Measurements from ENCODE around the gene ZBED6.

DNA sequence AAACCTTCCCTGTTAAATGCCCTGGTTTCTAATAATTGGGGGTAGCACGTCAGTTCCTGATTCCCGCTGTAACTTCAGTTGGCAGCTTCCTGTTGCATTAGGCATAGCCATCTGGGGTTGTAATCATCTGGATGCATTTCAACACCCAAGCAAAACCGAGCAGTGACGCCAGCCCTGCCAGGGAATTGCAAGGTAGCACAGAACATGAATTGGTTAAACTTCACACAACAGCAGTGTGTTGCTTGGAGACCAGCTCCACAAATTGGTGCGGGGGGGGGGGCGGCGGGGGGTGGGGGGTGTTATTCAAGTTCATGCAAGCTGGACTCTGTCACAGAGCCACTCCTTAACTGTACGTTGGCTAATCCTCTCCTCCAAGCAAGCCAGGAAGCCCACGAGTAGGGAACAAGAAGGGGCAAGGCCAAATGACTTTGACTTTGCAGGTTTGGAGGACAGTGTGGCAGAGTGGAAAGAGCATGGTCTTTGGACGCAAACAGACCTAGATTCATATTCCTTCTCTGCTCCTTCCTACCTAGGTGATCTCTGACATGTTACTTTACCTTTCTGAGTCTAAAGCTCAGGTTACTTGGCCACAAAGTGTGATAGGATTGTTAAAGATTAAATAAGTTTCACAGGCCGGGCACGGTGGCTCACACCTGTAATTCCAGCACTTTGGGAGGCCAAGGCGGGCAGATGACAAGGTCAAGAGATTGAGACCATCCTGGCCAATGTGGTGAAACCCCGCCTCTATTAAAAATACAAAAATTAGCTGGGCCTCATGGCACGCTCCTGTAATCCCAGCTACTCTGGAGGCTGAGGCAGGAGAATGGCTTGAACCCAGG lies 25.7 kb upstream of the ZBED6 start:
- TF ChIP-seq POLR2AphosphoS5 (IDR thresholded peaks at IDR 0.05; ENCODE audit: borderline replicate concordance, low read depth, low read length) (no peak), EZH2 (IDR thresholded peaks at IDR 0.05) (no peak)

All from SK-N-MC (cell line).